HG02884 (cell line): ENCODE results near the gene NOTCH3.

Source experiments
- ATAC-seq: cut with Tn5 transposase; IDR thresholded peaks from one replicate; pipeline ENCODE4 v1.9.1; 2021; ENCODE audit warnings: mild to moderate bottlenecking, moderate library complexity; ENCODE audit not compliant: unreplicated experiment

NOTCH3 gene

DNA sequence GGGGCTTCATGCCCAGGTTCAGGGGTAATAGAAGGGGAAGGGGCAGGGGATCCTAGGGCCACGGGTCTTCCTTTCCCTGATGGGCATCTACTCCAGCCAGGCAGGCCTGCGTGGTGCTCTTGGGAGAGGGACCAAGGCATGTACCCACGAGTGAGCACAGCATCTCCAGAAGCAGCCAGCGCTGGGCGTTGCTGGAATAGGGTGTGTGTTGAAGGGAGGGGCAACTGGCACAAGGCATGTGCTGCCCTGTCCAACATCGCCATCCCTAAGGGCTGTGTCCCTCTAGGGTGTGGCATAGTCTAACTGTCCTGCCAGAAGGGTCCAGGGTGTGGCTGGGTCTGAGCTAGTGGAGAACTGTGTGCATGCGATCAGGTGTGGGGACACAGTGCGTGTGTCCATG is 2.9 kb downstream of the NOTCH3 start:
- ATAC-seq = no peak

DNA sequence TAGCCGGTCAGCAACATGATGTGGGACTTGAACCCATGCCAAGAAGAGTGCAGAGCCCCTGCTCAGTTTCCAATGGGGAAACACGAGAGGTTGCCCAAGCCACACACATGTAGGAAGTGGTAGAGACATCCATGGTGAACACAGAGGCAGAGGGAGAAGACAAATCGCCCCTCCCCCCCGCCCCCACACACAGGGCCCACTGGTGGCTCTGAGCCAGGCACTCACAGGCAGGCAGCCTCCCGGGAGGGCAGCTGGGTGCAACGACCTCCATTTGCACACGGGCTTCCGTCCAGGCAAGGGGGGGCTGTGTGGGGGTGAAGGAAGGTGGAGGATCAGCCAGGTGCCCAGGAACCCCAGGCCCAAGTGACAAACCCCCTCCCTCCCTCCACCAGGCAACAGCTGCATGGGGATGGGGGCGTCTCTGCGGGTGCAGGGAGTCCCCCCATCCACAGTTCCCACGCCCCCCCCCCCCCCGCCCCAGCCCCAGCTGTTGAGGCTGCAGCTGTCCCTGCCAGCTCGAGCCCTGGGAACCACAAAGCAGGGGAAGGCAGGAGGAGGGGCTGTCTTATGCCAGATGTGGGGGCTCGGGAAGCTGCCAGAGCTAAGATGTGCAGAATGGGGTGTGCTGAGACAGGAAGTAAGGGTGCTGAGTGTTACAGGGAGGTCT is 3.4 kb downstream of the NOTCH3 start:
- no peak for ATAC-seq

DNA sequence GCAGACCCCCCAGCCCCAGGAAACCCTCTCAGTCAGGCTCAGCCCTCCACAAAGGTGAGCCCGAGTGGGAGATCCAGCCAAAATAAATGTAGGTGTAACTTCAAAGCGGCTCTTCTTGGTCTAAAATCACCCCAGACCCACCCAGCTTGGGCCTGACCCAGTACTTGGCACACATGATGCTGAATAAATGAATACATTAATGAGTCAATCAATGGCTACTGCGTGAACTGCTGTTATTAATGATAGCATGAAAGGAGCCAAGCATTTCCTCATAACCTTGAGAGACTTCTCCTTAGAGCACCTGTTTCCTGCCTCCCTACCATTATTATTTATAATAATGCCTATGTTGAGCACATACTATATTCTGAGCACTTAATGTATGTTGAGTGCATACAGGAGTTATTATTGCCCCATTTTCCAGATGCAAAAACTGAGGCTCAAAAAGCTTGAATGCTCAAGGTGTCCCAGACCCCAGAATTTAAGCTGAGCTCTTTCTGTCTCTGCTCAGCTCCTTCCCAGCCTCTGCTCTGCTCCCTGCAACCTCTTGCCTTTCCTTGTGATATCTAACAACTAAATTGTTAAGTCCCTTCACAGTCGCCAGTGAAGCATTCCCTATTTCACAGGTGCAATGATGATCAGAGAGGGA is 4.3 kb downstream of the NOTCH3 start:
- ATAC-seq = no peak

DNA sequence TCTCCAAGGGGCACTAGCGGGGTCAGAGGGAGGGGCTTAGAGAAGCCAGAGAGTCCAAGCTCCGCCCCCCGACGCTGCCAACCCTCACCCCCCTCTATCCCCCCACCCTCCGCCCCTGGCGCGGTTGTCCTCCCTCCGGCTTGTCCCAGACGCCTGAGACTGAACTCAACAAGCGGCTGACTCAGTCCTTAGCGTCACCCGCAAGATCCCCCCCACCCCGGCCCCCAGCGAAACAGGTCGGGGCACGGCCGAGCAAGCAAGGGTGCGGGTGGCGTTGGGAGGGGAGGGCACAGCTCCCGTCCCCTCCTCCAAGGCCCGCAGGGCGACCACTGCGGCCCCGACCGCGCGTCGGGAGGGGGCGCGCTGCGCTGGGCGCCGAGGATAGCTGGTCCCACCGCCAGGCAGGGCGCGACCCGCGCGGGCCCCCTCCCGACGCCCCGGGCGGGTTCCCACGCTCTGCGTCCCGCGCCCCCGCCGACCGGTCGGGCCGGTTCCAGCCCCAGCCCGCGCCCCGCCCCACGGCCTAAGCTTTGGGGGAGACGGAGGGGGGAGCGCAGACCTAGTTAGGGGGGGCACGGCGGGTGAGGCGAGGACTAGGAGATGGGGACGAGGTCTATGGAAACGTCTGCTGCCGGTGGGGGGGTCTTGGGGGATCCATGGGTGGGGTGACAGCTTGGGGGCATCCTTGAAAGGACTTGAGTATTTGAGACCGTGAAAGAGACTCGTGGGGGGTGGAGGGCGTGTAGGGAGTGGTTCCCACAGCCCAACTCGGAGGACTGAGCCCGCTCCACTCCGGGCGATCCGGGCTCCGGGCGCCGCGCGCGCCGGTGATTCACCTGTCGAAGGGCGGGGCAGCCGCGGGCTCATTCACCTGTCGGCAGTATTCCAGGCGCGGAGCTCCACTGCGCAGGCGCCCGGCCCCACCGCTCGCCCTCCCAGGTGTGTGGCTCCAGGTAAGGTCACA is 5.1 kb downstream of the NOTCH3 start:
- no peak for ATAC-seq

DNA sequence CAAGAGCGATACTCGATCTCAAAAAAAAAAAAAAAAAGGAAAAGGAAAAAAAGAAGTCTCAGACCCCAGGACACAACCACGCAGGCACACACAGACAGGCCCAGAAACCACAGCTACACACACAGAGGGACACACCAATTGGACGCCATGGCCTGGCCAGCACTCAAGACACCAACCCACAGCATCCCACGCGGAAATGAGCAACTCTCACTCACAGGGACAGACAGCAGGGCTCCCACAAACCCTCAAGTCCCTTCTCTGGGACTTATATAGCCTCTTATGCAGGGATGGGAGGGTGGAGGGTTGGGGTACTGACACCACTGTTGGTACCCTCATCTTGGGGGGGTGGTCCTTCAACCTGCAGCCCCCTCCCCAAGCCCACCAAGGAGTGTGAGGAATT is 5.9 kb downstream of the NOTCH3 start:
- ATAC-seq = no peak

DNA sequence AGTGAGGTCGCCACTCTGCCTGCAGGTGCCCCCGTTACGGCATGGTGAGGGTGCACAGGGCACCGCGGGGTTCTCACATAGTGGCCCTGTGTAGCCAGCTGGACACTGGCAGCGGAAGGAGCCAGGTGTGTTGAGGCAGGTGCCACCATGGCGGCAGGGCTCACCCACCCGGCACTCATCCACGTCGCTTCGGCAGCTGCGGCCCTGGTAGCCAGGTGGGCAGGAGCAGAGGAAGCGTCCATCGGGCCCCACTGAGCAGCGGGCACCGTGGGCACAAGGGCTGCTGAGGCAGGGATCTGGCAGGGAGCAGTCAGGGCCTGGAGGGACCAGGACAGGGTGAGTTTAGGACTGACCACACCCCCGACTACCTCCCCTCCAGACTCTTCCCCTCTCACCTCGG is 8.8 kb downstream of the NOTCH3 start:
- no peak for ATAC-seq

DNA sequence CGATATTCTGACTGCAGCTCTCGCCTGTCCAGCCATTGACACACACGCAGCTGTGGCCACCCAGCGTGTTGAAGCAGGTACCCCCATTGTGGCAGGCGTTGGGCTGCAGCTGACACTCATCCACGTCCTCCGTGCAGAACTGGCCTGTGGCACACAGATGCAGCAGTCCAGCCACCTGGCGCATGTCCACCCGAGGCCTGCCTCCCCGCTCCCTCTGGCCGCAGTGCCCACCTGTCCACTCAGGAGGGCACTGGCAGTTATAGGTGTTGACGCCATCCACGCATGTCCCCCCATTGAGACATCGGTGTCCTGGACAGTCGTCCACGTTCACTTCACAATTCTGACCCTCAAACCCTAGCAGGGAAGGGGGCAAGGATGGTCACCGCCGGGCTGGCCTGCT is 9.3 kb downstream of the NOTCH3 start:
- no peak for ATAC-seq

DNA sequence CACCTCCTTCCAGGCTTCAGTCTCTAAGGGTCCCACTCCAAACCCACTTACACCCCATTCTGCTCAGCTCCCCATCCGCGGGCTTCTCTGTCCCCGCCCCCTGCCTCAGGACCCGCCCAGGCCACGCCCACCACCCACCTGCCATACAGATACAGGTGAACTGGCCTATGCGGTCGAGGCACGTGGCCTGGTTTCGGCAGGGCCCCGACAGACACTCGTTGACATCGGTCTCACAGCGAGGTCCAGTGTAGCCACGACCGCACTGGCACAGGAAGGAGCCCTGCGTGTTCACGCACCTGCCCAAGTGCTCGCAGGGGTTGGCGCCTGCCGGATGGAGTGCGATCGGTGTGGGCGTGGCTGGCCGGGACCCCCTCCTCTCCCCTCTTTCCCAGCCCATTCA is 11.9 kb downstream of the NOTCH3 start:
- ATAC-seq = no peak

DNA sequence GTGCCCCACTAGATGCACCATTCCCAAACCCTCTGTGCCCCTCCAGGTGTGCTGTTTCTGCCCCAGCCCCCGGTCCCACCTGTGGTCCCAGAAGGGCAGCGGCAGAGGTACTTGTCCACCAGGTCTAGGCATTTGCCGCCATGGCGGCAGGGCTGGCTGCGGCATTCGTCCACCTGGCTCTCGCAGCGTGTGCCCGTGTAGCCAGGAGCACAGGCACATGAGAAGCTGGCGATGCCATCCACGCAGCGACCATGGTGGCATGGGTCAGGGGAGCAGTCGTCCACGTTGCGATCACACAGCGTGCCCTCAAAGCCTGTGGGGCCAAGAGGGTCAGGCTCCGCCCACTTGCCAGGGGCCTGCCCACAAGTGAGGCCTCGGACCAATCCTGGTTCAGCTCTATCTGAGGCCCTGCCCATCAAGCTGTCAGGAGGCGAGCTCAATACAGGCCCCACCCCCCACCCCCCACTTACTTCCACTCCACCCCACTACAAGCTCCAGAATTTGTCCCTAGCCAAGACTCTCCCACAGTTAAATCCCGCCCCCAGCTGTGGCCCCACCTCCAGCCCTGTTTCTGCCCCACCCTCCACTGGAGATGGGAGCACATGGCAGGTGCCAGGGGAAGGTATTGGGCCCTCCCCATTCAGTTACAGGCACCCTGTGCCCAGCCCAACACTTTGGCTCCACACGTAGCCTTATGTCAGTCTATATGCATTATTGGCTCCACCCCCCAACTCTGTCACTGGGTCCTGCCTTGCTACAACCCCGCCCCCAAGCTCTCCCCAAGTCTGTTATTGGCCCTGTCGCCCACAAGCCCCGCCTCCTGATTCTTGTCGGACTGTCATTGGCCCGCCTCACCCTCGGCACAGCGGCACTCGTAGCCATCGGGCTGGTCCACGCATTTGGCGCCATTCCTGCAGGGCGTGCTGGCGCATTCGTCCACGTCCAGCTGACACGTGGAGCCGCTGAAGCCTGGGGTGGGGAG is 13.5 kb downstream of the NOTCH3 start:
- ATAC-seq = no peak

DNA sequence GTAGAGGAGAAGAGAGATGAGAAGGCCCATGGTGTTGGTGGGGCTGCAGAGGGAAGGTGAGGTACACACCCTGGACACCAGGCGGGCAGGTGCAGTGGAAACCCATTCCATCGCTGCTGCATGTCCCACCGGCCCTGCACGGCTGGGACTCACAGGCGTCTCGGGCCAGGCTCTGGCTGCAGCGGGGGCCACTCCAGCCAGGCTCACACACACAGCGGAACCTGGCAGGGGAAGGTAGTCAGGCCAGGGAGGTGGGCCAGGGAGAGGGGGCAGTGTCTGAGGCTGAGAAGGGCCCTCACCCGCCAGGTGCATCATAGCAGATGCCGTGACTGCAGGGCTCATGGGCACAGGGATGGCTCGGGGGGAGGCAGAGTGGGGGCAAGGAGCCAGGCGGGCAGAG is 15.6 kb downstream of the NOTCH3 start:
- no peak for ATAC-seq

DNA sequence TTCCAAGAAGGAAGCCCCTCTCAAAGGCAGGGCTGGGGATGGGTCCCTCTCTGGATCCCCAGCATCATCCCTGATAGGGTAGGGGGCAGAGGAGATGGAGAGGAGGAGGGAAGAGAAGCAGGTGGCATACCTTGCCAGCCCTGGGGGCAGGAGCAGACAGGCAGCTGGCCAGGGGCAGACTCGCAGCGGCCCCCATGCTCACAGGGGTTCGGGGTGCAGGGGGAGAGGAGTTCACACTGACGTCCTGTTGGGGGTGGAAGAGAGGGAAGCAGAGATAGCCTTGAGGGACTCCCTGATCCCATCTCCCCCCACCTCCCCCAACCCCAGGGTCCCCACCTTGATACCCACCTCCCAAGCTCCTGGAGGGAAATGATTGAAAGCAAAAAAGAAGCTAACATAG is 16.0 kb downstream of the NOTCH3 start:
- no peak for ATAC-seq

DNA sequence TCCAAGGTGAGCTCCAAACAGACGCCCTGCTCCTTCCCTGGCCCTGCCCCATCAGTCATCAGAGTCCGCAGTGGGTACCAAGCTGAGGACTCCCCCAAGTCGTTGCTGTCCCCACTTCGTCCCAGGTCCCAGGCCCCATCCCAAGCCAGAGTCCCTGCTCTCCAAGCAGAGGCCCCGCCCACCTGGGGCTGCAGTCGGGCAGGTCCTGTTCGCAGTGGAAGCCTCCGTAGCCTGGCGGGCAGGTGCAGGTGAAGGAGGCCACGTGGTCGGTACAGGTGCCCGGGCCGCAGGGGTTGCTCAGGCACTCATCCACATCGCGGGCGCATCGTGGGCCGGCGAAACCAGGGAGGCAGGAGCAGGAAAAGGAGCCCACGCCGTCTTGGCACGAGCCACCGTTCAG is 19.4 kb downstream of the NOTCH3 start:
- no peak for ATAC-seq

DNA sequence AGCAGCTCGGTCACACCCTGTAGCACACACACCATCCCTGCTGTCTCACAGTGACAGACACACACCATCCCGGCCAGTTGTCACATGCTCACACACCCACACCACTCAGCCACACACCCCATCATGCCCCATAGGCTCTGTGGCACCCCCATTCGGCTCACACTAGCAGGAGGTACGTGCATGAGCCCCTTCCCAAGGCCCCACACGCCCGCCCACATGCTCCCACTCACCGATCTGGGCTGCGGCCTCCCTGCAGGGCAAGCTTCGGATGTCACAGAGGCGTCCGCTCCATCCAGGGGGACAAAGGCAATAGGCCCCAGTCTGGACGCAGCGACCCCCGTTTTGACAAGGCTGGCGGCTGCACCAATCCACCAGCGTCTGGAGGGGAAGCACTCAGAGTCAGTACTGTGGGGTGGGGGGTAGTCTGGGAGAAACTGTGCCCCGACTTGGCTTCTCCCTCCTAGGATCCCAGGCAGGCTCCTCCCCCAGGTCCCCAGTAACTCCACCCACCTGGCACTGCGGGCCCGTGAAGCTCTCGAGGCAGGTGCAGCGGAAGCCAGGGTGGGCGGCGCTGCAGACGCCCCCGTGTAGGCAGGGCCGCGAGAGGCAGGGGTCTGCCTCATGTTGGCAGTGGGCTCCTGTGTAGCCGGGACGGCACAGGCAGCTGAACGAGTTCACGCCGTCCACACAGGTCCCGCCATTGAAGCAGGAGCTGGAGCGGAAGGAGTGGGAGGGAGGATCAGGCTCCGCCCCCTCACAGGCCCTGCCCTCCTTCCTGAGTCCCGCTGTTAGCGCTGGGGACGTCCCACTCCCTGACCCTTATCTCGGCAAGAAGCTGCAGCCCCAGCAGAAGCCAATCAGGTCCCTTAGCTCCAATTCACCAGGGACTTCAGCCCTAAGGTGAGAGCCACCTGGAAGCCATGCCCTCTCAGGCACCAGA is 20.1 kb downstream of the NOTCH3 start:
- ATAC-seq = no peak

DNA sequence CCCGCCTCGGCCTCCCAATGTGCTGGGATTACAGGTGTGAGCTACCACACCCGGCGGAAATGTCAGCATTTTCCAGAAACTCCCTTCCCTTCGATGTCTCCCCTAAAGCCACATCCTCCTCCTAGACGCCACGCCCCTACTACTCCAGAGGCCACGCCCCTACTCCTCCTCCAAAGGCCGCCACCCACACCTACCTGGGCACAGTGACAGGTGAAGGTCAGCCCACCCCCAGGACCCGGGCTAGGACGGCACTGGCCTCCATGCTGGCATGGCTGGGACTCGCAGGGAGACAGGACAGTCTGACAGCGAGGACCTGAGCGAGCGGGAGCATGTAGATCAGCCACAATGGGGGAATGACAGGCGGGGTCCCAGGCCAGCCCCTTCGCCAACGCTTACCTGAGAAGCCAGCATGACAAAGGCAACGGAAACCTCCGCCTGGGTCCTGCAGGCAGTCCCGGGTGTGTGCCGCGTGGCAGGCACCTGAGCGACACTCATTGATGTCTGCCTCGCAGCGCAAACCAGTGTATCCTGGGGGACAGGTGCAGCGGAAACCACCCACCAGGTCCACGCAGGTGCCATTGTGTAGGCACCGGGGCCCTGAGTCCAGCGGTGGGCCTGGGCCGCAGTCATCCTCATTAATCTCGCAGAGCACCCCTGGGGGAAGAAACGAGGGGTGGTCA is 22.0 kb downstream of the NOTCH3 start:
- ATAC-seq = no peak

DNA sequence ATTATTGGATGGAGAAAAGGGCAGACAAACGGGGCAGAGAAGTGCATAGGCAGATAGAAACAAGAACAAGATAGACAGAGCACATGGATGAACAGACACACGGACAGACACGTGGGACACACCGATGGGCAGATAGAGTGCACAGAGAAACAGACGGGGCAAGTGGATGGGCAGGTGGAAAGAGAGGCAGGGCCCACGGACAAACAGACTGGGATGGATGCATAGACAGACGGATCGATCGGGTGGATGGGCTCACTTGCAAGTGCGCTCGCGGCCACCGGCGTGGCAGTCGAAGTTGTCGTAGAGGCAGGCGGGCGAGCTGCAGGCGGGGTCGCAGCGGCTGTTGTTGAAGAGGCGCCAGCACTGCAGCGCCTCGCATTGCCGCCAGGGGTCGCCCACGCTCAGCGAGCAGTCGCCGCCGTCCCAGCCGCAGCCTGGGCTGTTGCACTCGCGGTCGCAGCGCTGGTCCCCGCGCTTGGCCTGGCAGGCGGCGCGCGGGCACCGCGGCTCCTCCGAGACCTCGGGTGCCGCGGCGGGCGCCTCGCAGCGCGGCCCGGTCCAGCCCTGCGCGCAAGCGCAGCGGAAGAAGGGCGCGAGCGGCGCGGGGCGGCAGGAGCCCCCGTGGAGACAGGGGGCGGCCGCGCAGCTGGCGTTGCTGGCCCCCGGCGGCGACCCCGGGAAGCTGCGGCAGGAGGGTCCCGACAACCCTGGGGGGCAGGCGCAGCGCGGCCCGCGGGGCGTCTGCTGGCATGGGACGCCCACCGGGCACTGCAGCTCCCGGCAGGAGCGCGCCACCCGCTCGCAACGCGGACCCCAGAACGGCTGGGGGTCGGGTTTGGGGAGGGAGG is 23.3 kb downstream of the NOTCH3 start:
- ATAC-seq = no peak

DNA sequence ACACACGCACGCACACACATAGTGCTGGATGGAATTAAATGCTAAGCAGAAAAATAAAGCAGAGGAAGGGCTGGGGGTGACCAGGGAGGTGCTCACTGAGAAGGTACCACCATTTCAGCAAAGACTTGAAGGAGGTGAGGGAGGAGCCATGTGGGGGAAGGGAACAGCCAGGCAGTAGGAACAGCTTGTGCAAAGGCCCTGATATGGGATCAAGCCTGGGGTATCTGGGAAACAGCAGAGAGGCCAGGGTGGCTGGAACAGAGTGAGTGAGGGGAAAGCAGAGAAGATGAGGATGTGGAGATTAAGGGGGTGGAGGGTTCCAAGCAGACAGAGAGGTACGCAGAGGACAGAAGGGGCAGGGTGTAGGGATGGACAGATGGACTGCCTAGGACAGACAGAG is 25.2 kb downstream of the NOTCH3 start:
- ATAC-seq = no peak

DNA sequence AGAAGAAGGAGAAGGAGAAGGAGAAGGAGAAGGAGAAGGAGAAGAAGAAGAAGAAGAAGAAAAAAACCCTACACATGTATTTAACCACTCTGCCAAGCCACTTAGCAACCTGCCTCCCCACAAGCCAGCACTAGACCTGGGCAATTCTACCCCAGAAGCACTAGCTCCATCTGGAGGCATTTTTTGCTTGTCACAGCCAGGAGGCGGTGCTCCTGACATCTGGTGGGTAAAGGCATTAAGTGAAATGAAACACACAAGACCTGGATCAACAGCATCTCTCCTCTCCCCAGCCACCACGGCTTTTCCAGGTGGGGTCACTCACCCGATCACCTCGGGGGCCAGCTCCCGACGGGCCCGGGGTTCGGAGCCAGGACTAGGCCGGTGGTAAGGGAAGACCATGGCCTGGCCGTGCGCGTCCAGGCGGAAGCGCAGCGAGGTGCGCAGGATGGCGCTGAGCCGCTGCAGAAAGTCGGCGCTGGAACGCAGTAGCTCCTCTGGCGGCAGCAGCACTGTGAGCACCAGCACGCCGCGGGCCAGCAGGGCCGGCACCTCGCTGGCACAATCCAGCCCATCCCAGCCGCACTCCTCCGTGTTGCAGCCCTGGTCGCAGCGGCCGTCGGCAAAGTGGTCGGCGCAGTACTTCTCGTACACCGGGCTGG is 26.9 kb downstream of the NOTCH3 start:
- no peak for ATAC-seq

DNA sequence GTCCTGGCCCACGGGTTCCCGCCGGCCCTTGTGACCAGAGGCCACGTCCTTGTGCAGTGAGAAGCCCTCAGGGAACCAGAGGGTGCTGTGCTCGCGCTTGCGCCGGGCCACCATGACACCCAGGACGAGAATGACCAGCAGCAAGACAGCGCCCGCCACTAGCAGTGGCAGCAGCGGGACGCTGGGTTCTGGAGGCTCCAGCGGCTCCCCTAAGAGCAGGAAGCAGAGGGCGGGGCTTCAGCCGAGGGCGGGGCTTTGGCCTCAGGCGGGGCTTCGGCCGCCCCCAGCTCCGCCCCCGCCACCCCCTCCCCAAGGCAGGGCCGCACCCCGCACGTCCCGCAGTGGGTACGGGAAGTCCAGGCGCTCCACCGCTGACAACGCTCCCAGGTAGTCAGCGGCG is 30.4 kb downstream of the NOTCH3 start:
- ATAC-seq = no peak
